Ramos (cell line): ENCODE data around the gene CACNA2D3.

ENCODE experiments used
- in situ Hi-C: fragments of 300-500 bp; cut with MboI; formaldehyde crosslinking; loops from one replicate; pipeline ENCODE4 v1.14.3; 2022; ENCODE audit warnings: low sequenced_read_pairs; ENCODE audit not compliant: unreplicated experiment

The CACNA2D3 gene

GRCh38 chr3:54797111-54797510, 674.8 kb downstream of the CACNA2D3 start:
- in situ Hi-C loops, result no loop called here

- in situ Hi-C loops, result no loop called here
These were observed 678.1 kb downstream of the CACNA2D3 start for GRCh38 chr3:54800478-54800877.

GRCh38 chr3:54801977-54802376, 679.6 kb downstream of the CACNA2D3 start:
- in situ Hi-C loops, result no loop called here

GRCh38 chr3:54810401-54810800, 688.0 kb downstream of the CACNA2D3 start:
- in situ Hi-C loops, result no loop called here

- in situ Hi-C loops, result no loop called here
These were observed 691.9 kb downstream of the CACNA2D3 start for GRCh38 chr3:54814224-54814623.

- in situ Hi-C loops, result no loop called here
These were observed 695.3 kb downstream of the CACNA2D3 start for GRCh38 chr3:54817628-54818027.

- in situ Hi-C loops, result no loop called here
These were observed 696.1 kb downstream of the CACNA2D3 start for GRCh38 chr3:54818486-54818885.

GRCh38 chr3:54818942-54819341, 696.6 kb downstream of the CACNA2D3 start:
- in situ Hi-C loops, result no loop called here

GRCh38 chr3:54819946-54820345, 697.6 kb downstream of the CACNA2D3 start:
- in situ Hi-C loops, result no loop called here

GRCh38 chr3:54822206-54822605, 699.9 kb downstream of the CACNA2D3 start:
- in situ Hi-C loops, result no loop called here

GRCh38 chr3:54826251-54826691, 703.9 kb downstream of the CACNA2D3 start:
- in situ Hi-C loops, result loop anchor here (25.0 kb wide), 1 partner anchor 1411 kb away; no protein-coding TSS in a partner anchor

GRCh38 chr3:54827056-54827687, 704.8 kb downstream of the CACNA2D3 start:
- in situ Hi-C loops, result loop anchor here (25.0 kb wide), 1 partner anchor 1410 kb away; no protein-coding TSS in a partner anchor

- in situ Hi-C loops, result loop anchor here (25.0 kb wide), 1 partner anchor 1410 kb away; no protein-coding TSS in a partner anchor
These were observed 705.4 kb downstream of the CACNA2D3 start for GRCh38 chr3:54827776-54828175.

- in situ Hi-C loops, result loop anchor here (25.0 kb wide), 1 partner anchor 1407 kb away; no protein-coding TSS in a partner anchor
These were observed 708.3 kb downstream of the CACNA2D3 start for GRCh38 chr3:54830658-54831057.

- in situ Hi-C loops, result loop anchor here (25.0 kb wide), 1 partner anchor 1406 kb away; no protein-coding TSS in a partner anchor
These were observed 708.8 kb downstream of the CACNA2D3 start for GRCh38 chr3:54831112-54831511.

- in situ Hi-C loops, result loop anchor here (25.0 kb wide), 1 partner anchor 1404 kb away; no protein-coding TSS in a partner anchor
These were observed 710.5 kb downstream of the CACNA2D3 start for GRCh38 chr3:54832876-54833275.

- in situ Hi-C loops, result loop anchor here (25.0 kb wide), 1 partner anchor 1402 kb away; no protein-coding TSS in a partner anchor
These were observed 713.3 kb downstream of the CACNA2D3 start for GRCh38 chr3:54835701-54836100.

GRCh38 chr3:54836871-54837270, 714.5 kb downstream of the CACNA2D3 start:
- in situ Hi-C loops, result loop anchor here (25.0 kb wide), 1 partner anchor 1400 kb away; no protein-coding TSS in a partner anchor

GRCh38 chr3:54837964-54838363, 715.6 kb downstream of the CACNA2D3 start:
- in situ Hi-C loops, result loop anchor here (25.0 kb wide), 1 partner anchor 1399 kb away; no protein-coding TSS in a partner anchor

GRCh38 chr3:54841471-54841870, 719.1 kb downstream of the CACNA2D3 start:
- in situ Hi-C loops, result loop anchor here (25.0 kb wide), 1 partner anchor 1396 kb away; no protein-coding TSS in a partner anchor

- in situ Hi-C loops, result loop anchor here (25.0 kb wide), 1 partner anchor 1394 kb away; no protein-coding TSS in a partner anchor
These were observed 721.0 kb downstream of the CACNA2D3 start for GRCh38 chr3:54843352-54843751.
